Measurements from ENCODE around the gene EDEM2.
"Not testable (repeated sequence)": the region's sequence is repeated elsewhere in the genome, so short reads cannot be mapped to it uniquely, and the experiment has no call there.

EDEM2 gene

DNA sequence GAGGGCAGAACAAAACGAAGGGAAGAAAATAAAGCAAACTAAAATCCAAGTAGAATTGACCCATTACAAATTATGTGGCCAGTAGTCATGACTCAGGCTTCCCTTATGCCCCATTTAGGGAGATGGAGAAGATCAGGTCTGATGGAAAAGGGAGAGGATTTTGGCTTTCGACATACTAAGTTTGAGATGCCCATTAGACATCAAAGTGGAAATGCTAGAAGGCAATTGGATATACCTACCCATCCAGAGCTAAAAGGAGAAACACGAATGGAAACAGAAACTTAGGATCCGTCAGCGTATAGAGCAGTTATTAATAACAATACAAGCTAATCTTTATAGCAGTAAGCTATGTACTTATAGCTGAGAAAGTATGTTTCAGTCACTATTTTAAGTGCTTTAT lies 59.3 kb downstream of the EDEM2 start:
- no peak for DNase-seq (ENCODE audit: extremely low spot score)
- ChIA-PET CTCF (interaction anchor here (0.7 kb wide), 1 partner anchor 8 kb away, joined by 5 read pairs; no protein-coding TSS in a partner anchor), POLR2A (no interaction called here)
- TF ChIP-seq ELF4 (IDR thresholded peaks at IDR 0.05) (no peak), TARDBP (IDR thresholded peaks at IDR 0.05) (no peak), BHLHE40 (IDR thresholded peaks at IDR 0.05; ENCODE audit: borderline replicate concordance) (no peak), L3MBTL2 (conservative IDR thresholded peaks at IDR 0.05) (no peak), ARNT (IDR thresholded peaks at IDR 0.05) (no peak), LEF1 (IDR thresholded peaks at IDR 0.05; ENCODE audit: borderline replicate concordance) (no peak), FOXM1 (IDR thresholded peaks at IDR 0.05; ENCODE audit: borderline replicate concordance) (no peak), HDGF (IDR thresholded peaks at IDR 0.05; ENCODE audit: borderline replicate concordance) (no peak), ZNF384 (IDR thresholded peaks at IDR 0.05) (no peak), SP1 (IDR thresholded peaks at IDR 0.05) (no peak), SUZ12 (IDR thresholded peaks at IDR 0.05) (no peak), FOXA1 (IDR thresholded peaks at IDR 0.05) (no peak), FOXK2 (IDR thresholded peaks at IDR 0.05) (no peak), CTBP1 (IDR thresholded peaks at IDR 0.05; ENCODE audit: borderline replicate concordance) (no peak), NFRKB (IDR thresholded peaks at IDR 0.05) (no peak)
- TF ChIP-seq, protein P1, sequence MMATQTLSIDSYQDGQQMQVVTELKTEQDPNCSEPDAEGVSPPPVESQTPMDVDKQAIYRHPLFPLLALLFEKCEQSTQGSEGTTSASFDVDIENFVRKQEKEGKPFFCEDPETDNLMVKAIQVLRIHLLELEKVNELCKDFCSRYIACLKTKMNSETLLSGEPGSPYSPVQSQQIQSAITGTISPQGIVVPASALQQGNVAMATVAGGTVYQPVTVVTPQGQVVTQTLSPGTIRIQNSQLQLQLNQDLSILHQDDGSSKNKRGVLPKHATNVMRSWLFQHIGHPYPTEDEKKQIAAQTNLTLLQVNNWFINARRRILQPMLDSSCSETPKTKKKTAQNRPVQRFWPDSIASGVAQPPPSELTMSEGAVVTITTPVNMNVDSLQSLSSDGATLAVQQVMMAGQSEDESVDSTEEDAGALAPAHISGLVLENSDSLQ (IDR thresholded peaks at IDR 0.05): no peak

DNA sequence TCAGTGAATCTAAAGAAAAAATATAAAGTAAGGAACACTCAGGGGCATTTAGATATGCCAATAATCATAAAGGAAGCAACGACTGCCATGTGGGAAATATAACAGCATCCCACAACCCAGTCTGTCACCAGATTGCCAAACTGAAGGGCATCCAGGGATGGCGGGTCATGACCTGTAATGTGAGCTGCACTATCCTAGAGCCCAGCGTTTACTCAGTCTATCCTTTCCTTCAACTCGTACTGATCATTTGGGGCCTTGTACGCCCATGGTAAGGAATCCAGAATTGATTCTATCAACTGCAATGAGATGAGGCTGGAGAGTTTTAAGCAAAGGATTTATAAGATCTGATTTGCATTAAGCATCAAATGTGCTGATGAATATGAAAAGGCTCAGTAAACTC lies 59.8 kb downstream of the EDEM2 start:
- ChIA-PET POLR2A (no interaction called here), CTCF (interaction anchor here (0.7 kb wide), 1 partner anchor 9 kb away, joined by 5 read pairs; no protein-coding TSS in a partner anchor)
- no peak for DNase-seq (ENCODE audit: extremely low spot score)
- TF ChIP-seq SUZ12 (IDR thresholded peaks at IDR 0.05) (no peak), FOXM1 (IDR thresholded peaks at IDR 0.05; ENCODE audit: borderline replicate concordance) (no peak), BHLHE40 (IDR thresholded peaks at IDR 0.05; ENCODE audit: borderline replicate concordance) (no peak), CTBP1 (IDR thresholded peaks at IDR 0.05; ENCODE audit: borderline replicate concordance) (no peak), NFRKB (IDR thresholded peaks at IDR 0.05) (no peak), FOXA1 (IDR thresholded peaks at IDR 0.05) (no peak), SP1 (IDR thresholded peaks at IDR 0.05) (no peak), TARDBP (IDR thresholded peaks at IDR 0.05) (no peak), LEF1 (IDR thresholded peaks at IDR 0.05; ENCODE audit: borderline replicate concordance) (no peak), FOXK2 (IDR thresholded peaks at IDR 0.05) (no peak), L3MBTL2 (conservative IDR thresholded peaks at IDR 0.05) (no peak)
- TF ChIP-seq, protein P1 (IDR thresholded peaks at IDR 0.05): no peak

- DNase-seq (ENCODE audit: extremely low spot score): no peak
- ChIA-PET POLR2A (no interaction called here), CTCF (no interaction called here)
- TF ChIP-seq FOXM1 (IDR thresholded peaks at IDR 0.05; ENCODE audit: borderline replicate concordance): no peak
- TF ChIP-seq, protein P1 (IDR thresholded peaks at IDR 0.05): no peak
- TF ChIP-seq TARDBP (IDR thresholded peaks at IDR 0.05): no peak
- no peak for TF ChIP-seq ELF4 (IDR thresholded peaks at IDR 0.05)
- TF ChIP-seq BHLHE40 (IDR thresholded peaks at IDR 0.05; ENCODE audit: borderline replicate concordance): no peak
- no peak for TF ChIP-seq LEF1 (IDR thresholded peaks at IDR 0.05; ENCODE audit: borderline replicate concordance)
- no peak for TF ChIP-seq CTBP1 (IDR thresholded peaks at IDR 0.05; ENCODE audit: borderline replicate concordance)
- no peak for TF ChIP-seq SP1 (IDR thresholded peaks at IDR 0.05)
- no peak for TF ChIP-seq FOXK2 (IDR thresholded peaks at IDR 0.05)
- no peak for TF ChIP-seq FOXA1 (IDR thresholded peaks at IDR 0.05)
- no peak for TF ChIP-seq HDGF (IDR thresholded peaks at IDR 0.05; ENCODE audit: borderline replicate concordance)
- no peak for TF ChIP-seq ZNF384 (IDR thresholded peaks at IDR 0.05)
- no peak for TF ChIP-seq L3MBTL2 (conservative IDR thresholded peaks at IDR 0.05)
- no peak for TF ChIP-seq SUZ12 (IDR thresholded peaks at IDR 0.05)
- TF ChIP-seq ARNT (IDR thresholded peaks at IDR 0.05): no peak
- no peak for TF ChIP-seq NFRKB (IDR thresholded peaks at IDR 0.05)
Measured at GRCh38 chr20:35085477-35086225, 61.5 kb downstream of the EDEM2 start.

GRCh38 chr20:35084998-35085397 lies 62.1 kb downstream of the EDEM2 start:
- TF ChIP-seq TARDBP (IDR thresholded peaks at IDR 0.05) (no peak), ELF4 (IDR thresholded peaks at IDR 0.05) (no peak), ARNT (IDR thresholded peaks at IDR 0.05) (no peak), ZNF384 (IDR thresholded peaks at IDR 0.05) (no peak), L3MBTL2 (conservative IDR thresholded peaks at IDR 0.05) (no peak), NFRKB (IDR thresholded peaks at IDR 0.05) (no peak), LEF1 (IDR thresholded peaks at IDR 0.05; ENCODE audit: borderline replicate concordance) (no peak), SUZ12 (IDR thresholded peaks at IDR 0.05) (no peak)
- ChIA-PET CTCF (no interaction called here), POLR2A (no interaction called here)
- DNase-seq (ENCODE audit: extremely low spot score): no peak

GRCh38 chr20:35080348-35080642 lies 66.8 kb downstream of the EDEM2 start:
- POLR2A ChIA-PET; CTCF ChIA-PET; DNase-seq (ENCODE audit: extremely low spot score): not testable (repeated sequence)

- no peak for DNase-seq (ENCODE audit: extremely low spot score)
- ChIA-PET POLR2A (no interaction called here), CTCF (no interaction called here)
- no peak for TF ChIP-seq ZNF384 (IDR thresholded peaks at IDR 0.05)
- no peak for TF ChIP-seq SP1 (IDR thresholded peaks at IDR 0.05)
- TF ChIP-seq SUZ12 (IDR thresholded peaks at IDR 0.05): no peak
- TF ChIP-seq BHLHE40 (IDR thresholded peaks at IDR 0.05; ENCODE audit: borderline replicate concordance): no peak
- TF ChIP-seq HDGF (IDR thresholded peaks at IDR 0.05; ENCODE audit: borderline replicate concordance): no peak
- TF ChIP-seq CTBP1 (IDR thresholded peaks at IDR 0.05; ENCODE audit: borderline replicate concordance): no peak
- TF ChIP-seq FOXK2 (IDR thresholded peaks at IDR 0.05): no peak
- no peak for TF ChIP-seq NFRKB (IDR thresholded peaks at IDR 0.05)
- TF ChIP-seq, protein P1 (IDR thresholded peaks at IDR 0.05): no peak
- TF ChIP-seq L3MBTL2 (conservative IDR thresholded peaks at IDR 0.05): no peak
- TF ChIP-seq ELF4 (IDR thresholded peaks at IDR 0.05): no peak
- no peak for TF ChIP-seq FOXA1 (IDR thresholded peaks at IDR 0.05)
- no peak for TF ChIP-seq FOXM1 (IDR thresholded peaks at IDR 0.05; ENCODE audit: borderline replicate concordance)
- TF ChIP-seq TARDBP (IDR thresholded peaks at IDR 0.05): no peak
- TF ChIP-seq LEF1 (IDR thresholded peaks at IDR 0.05; ENCODE audit: borderline replicate concordance): no peak
Measured at GRCh38 chr20:35079472-35080347, 67.4 kb downstream of the EDEM2 start.

Data from HEK293T (cell line).